ENCODE measurements around the gene H2BK1.

The H2BK1 gene

GRCh38 chr7:151210087-151210854 lies at the start of gene H2BK1:
TSS of gene H2BK1 (minus strand) at chr7:151210488. CDS start at chr7:151210318, 170 bp downstream.
- TF ChIP-seq CTCF (IDR thresholded peaks at IDR 0.05; ENCODE audit: low read depth, low read length, missing control alignments) = no peak
- no peak for DNase-seq (ENCODE audit: low read depth)
- no peak within 1 kb of the TSS for H3K4me3 ChIP-seq (ENCODE audit: low read depth, low read length)

- TF ChIP-seq CTCF (IDR thresholded peaks at IDR 0.05; ENCODE audit: low read depth, low read length, missing control alignments) = no peak
Measured at GRCh38 chr7:151257990-151258389, 47.7 kb upstream of the H2BK1 start.

GRCh38 chr7:151256410-151257045 lies 46.2 kb upstream of the H2BK1 start:
- TF ChIP-seq CTCF (IDR thresholded peaks at IDR 0.05; ENCODE audit: low read depth, low read length, missing control alignments) = no peak
- no peak for DNase-seq (ENCODE audit: low read depth)
- no peak overlapping the region for H3K4me3 ChIP-seq (ENCODE audit: low read depth, low read length)

More at GRCh38 chr7:151257990-151258389, 47.7 kb upstream of the H2BK1 start:
- no peak overlapping the region for H3K4me3 ChIP-seq (ENCODE audit: low read depth, low read length)
- DNase-seq (ENCODE audit: low read depth) = no peak

- no peak for DNase-seq (ENCODE audit: low read depth)
- no peak for TF ChIP-seq CTCF (IDR thresholded peaks at IDR 0.05; ENCODE audit: low read depth, low read length, missing control alignments)
- H3K4me3 ChIP-seq (ENCODE audit: low read depth, low read length) = no peak overlapping the region
Measured at GRCh38 chr7:151255390-151255789, 45.1 kb upstream of the H2BK1 start.

- no peak for TF ChIP-seq CTCF (IDR thresholded peaks at IDR 0.05; ENCODE audit: low read depth, low read length, missing control alignments)
- no peak for DNase-seq (ENCODE audit: low read depth)
- H3K4me3 ChIP-seq (ENCODE audit: low read depth, low read length) = no peak overlapping the region
Measured at GRCh38 chr7:151254851-151255250, 44.6 kb upstream of the H2BK1 start.

GRCh38 chr7:151254316-151254715 lies 44.0 kb upstream of the H2BK1 start:
- TF ChIP-seq CTCF (IDR thresholded peaks at IDR 0.05; ENCODE audit: low read depth, low read length, missing control alignments) = no peak
- no peak overlapping the region for H3K4me3 ChIP-seq (ENCODE audit: low read depth, low read length)
- DNase-seq (ENCODE audit: low read depth) = no peak
